ENCODE measurements around the gene FGFR4.

The FGFR4 gene

DNA sequence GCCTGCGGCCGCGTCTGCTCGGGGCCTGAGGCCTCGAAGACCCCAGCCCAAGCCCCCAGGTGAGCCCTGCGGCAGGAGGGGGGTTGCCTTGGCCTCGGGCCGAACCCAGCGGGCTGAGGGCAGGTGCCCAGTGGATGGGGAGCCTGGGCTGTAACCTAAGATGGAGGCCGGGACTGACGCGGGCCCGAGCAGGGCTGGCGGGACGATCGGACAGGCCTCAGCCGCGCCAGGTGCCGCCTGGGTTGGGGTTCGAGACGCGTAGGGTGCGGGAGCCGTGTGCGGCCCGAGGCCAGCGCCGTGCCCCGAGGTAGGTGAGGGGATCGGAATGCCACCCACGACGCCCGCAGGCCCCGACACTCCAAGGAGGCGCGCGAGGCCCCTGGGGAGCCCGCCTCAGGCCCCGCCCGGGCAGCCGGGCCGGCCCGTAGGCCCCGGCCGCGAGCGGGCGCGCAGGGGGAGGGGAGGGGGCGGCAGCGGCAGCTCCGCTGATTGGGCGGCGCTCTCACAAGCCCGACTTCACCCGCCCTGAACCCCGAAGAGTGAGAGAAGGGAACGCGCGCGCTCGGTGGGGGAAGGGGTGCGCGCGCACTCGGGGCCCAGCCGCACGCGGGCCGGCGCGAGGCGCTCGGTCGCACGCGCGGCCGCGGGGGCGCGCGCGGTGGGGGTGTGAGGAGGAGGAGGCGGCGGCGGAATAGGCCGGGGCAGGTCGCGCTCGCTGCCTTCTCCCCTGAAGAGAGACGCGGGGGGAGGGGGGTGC, 46.6 kb downstream of the FGFR4 start, which contains the start of gene NSD1:
Gene NSD1, plus strand, starts transcription at position 678 of the 757 bp plus-strand sequence. CDS start 1,331 bp downstream, outside the sequence.
- DNase-seq, result peak; percentile 94

- peak; percentile 72 for DNase-seq
Observed at GRCh38 chr5:177133853-177134696, 47.4 kb downstream of the FGFR4 start.

- peak; percentile 50 for DNase-seq
Observed at GRCh38 chr5:177134697-177135225, 48.0 kb downstream of the FGFR4 start.

DNA sequence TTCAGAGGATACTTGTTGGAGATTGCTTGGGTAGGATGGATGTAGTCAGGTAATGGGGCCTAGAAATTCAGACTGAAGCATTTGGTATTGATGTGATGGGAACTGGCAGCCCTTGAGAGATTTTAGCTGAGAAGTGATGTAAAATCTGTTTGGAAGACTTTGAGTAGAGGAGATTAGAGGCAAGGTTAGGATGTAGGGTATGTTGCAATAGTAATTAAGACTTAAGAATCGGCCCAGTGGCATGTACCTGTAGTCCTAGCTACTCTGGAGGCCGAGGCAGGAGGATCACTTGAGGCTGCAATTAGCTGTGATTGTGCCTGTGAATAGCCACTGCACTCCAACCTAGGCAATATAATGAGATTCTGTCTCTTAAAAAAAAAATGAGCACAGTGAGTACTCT, 53.6 kb downstream of the FGFR4 start:
- DNase-seq, result no peak

- no peak for DNase-seq
Observed at GRCh38 chr5:177141496-177141895, 54.8 kb downstream of the FGFR4 start.

DNA sequence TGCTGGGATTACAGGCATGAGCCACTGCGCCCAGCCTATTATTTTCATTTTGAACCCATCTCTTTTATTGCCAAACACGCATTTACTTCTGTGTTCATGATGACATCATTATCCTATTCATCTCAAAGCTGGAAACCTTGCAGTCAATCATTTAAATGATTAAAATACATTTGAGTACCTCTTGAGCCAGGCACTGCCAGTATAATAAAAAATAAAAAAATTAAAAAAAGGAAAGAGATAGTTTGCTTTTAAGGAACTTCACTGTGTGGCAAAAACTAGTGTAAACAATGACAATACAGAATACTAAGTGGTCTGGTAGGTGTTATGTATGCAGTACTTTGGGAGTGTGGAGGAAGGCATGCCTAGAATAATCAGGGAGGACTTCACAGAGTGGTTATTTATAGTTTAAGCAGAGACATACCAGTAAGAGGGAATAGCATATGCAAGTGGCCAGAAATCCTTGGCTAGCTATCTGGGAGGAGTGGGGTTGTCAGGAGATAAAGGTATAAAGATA, 55.4 kb downstream of the FGFR4 start:
- DNase-seq, result no peak

GRCh38 chr5:177142778-177143177, 56.1 kb downstream of the FGFR4 start:
- DNase-seq, result no peak

- no peak for DNase-seq
Observed at GRCh38 chr5:177146891-177147638, 60.4 kb downstream of the FGFR4 start.
